Stimulated activated CD8-positive, alpha-beta memory T cell treated with anti-CD3 and anti-CD28 coated beads, Interleukin-7, amount 100 ng/mL, for 4 hours (primary cell): ENCODE results near the gene PIH1D1.
"Not testable (repeated sequence)": the region's sequence is repeated elsewhere in the genome, so short reads cannot be mapped to it uniquely, and the experiment has no call there.

Experiments used
- DNase-seq, 2 donors: peaks; one replicate each; pipeline ENCODE4 v3.0.0-alpha.2; 2020; ENCODE audit warnings: low read depth in 2 of 2

PIH1D1 gene

DNA sequence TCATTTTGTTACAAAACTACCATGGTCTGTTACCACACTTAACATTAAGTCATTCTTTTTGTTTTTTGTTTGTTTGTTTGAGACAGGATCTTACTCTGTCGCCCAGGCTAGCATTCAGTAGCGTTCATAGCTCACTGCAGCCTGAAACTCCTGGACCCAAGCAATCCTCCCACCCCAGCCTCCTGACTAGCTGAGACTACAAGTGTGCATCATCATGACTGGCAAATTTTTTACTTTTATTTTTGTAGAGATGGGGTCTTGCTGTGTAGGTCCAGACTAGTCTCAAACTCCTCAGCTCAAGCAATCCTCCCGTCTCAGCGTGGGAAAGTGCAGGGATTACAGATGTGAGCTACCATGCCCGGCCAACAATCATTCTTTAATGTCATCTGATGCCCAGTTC is 4.7 kb upstream of the PIH1D1 start:
- no peak for DNase-seq

- DNase-seq = no peak
These were observed 4.2 kb upstream of the PIH1D1 start for GRCh38 chr19:49455773-49456172.

- DNase-seq = no peak
These were observed 2.2 kb upstream of the PIH1D1 start for GRCh38 chr19:49453757-49454240.

GRCh38 chr19:49453013-49453756 is 1.6 kb upstream of the PIH1D1 start, which contains the start of gene ALDH16A1:
Gene ALDH16A1, plus strand, starts transcription at chr19:49453225. Its CDS starts 107 bp downstream, at chr19:49453332.
- DNase-seq = peak; percentile 95 to 97

DNA sequence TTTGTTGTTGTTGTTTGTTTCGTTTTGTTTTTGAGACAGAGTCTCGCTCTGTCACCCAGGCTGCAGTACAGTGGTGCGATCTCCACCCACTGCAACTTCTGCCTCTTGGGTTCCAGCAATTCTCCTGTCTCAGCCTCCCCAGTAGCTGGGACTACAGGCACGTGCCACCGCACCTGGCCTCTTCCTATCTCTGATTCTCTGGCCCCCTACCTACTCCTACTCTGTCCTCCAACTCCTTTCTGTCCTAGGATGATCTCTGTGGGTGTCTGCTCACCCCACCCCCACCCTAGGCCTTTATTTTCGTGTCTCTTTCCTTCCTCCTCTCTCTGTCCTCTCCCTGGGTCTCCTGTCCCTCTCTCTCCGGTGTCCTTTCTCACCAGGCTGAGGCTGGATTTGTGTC is 1.2 kb downstream of the PIH1D1 start:
- DNase-seq = no peak

DNA sequence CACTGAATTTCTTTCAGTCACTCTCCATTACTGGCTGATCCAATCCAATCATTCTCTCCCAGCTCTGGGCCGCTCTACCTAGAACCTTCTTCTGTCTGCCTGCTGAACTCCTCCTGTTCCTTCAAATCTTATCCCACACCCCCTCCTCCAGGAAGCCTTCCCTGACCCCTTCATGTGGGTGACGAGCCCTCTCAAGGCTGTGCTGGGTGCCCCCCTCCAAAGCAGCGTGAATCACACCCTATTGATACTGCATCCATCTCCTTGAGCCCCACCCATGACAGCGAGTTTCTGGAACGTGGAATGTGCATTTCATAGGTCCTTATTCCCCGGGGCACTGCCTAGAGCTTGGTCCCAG is 3.2 kb downstream of the PIH1D1 start:
- no peak for DNase-seq

DNA sequence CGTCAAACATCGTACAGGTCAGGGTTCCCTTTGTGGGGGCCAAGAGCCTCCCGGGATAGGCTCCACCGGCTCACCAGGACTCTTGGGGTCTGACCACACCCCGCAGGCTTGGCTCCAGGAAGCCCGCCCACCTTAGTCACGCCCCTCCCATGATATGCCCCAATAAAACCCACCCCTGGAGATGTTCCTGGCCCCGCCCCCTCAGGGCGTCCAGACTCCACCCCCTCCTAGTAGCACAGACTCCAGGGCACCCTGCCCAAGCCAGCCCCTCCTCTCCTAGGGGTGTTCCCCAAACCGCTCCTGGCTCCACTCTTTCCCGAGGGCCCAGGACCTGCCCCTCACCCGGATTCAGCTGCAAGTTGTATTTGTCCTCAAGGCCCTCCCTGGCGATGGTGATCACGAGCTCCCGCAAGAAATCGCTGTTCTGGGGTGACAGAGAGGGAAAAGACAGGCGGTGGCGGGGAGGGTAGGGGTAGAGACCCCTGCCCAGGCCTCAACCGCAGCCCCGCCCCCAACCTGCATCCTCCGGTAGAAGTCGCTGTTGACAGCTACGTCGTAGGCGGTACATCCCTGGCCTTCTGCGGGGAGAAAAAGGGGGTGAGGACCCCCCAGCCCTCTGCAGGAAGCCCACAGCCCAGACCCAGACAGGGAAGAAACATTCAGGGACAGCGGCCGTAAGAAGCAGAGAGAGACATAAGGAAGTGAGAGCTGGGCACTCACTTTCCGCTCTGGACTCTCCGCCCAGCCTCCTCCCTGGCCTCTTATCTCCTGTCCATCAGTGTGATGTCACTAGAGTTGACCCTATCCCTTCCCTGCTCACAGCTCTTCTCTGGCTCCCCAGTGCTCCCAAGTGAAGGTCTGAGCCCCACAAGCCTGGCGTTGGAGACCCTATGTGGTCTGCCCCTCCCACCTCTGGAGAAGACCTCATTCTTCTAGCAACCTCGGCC is 3.9 kb downstream of the PIH1D1 start:
- no peak for DNase-seq

DNA sequence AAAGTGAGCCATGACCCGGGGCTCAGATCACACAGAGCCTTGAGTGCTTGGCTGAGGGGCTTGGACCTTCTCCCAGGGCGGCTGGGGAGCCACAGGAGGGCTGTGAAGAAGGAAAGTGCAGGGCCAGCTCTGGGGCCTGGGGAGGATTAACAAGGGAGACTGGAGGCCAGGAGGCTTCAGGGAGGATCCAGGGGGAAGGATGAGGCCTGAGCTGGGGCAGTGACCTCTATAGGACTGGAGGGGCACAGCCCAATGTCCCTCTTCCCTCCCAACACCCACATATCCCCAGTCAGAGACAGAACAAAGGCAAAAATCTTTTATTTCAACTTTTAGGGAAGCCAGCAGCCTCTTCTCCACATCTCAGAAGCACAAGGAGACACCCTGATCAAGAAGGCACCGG is 5.6 kb downstream of the PIH1D1 start:
- no peak for DNase-seq

- DNase-seq = not testable (repeated sequence)
These were observed 7.4 kb downstream of the PIH1D1 start for GRCh38 chr19:49444100-49444700.

DNA sequence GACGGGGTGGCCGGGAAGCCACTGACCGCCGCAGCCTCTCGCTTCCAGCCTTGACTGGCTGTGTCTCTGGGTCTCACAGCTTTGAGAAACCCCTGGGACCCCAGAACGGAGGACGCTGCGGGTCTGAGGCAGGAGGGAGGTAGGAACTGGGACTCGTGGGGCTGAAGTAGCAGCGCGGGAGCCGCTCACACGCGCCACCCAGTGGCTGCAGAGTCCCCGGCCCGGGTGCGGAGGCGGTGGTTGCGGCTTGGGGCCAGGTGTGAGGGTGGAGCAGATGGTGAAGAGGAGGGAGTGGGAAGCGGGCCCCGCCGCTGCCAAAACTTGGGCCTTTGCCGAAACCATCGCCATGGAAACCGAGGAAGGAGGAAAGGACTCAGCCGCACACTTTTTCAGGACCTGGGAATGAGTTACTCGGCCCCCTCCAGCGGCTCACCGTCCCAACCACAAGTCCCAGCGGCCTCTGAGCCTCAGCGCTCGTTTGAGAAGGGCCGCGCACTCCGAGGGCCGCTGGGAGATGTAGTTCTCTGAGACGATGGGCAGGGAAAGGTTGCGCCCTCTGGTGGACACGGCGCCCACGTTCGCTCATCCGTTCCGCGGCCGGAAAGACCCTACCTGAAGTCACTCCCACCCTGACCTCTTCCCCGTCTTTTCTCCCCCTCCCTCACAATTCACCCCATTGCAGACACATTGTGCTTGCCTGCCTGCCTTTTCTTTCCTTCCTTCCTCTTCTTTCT is 8.1 kb downstream of the PIH1D1 start:
- peak; percentile 87 to 88 for DNase-seq

- peak in 1 of 2 donors; percentile 39 for DNase-seq
These were observed 8.7 kb downstream of the PIH1D1 start for GRCh38 chr19:49442771-49443365.

DNA sequence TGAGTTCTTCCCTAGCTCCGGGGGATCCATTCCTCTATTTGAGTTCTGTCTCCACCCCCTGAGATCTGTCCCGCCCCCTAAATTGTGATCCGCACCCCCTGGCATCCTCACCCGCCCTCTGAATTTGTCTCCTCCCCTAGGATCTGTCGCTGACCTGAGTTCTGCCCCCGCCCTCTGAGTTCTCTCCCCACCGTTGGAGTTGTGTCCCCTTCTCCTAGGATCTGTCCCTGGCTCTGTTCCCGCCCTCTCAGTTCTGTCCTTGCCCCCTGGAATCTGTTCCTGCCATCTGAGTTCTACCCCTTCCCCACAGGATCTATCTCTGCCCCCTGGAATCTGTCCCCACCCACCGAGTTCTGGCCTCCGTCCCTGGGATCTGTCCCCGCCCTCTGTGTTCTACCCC is 9.3 kb downstream of the PIH1D1 start:
- no peak for DNase-seq

GRCh38 chr19:49441960-49442350 is 9.7 kb downstream of the PIH1D1 start:
- no peak for DNase-seq

DNA sequence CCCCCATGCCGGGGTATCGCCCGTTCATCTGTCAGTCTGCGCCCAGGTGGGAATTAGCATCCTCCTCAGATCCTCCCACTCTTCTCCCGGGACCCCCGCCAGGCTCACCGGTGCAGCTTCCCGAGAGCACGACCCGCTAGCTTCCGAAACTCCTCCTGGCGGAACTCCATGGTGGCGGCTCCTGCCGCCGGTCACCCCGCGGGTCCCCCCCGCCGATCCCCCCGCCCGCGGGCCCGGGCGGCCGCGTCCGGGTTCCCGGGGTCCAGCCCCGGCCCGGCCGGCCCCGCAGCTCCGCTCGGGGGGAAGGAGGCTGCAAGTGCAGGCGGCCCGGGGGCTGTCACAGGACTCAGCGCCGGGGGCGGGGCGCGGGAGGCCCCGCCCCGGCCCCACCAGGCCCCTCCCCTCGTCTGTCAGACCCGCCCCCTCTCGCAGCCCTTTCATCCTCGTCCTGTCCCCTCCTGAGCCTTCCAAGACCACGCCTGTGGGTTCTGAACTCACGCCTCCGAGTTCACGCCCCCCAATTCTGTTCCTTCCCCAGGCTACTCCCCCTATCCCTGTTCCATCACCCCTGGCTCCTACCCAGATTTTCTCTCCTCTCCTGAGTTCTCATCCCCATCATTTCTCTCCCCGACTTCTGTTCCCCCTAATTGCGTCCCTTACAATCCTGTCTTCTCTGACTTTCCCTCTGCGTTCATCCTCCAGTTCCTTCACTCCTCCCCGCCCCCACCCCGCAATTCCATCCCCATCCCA is 10.2 kb downstream of the PIH1D1 start, which contains the start of gene SLC17A7:
TSS of gene SLC17A7 (minus strand) at position 318 of the 750 bp plus-strand sequence. CDS start at position 170, 148 bp downstream.
- no peak for DNase-seq

GRCh38 chr19:49440439-49441209 is 11.0 kb downstream of the PIH1D1 start:
- DNase-seq = no peak

- no peak for DNase-seq
These were observed 11.8 kb downstream of the PIH1D1 start for GRCh38 chr19:49439836-49440235.

- DNase-seq = no peak
These were observed 13.4 kb downstream of the PIH1D1 start for GRCh38 chr19:49438261-49438660.

DNA sequence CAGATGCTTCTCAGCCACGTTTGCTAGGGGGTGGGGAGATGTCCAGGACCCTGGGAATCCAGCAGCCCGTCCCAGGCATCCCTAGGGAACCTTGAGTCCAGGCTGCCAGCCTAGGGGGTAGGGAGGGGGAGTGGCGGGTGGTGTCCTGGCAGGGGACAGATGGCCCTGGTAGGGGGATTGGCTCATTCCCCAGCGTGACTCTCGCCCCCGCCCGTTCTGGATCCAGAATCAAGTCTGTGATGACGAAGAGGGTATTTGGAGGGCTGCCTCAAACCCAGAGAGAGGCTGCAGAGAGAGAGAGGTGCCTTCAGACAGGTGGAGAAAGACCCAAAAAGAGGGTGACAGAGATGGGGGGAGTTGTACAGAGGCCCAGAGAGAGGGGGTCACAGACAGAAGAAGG is 14.4 kb downstream of the PIH1D1 start:
- no peak for DNase-seq

GRCh38 chr19:49436381-49437017 is 15.1 kb downstream of the PIH1D1 start:
- peak in 1 of 2 donors; percentile 41 for DNase-seq
